ENCODE data around the gene LMO2. TPM values are rescaled to one million over a fixed set of nuclear protein-coding genes. Genes with fewer than 3 reads are reported as not detected.
"Not testable (repeated sequence)": the region's sequence is repeated elsewhere in the genome, so short reads cannot be mapped to it uniquely, and the experiment has no call there.

The LMO2 gene
- polyA plus RNA-seq, 1 donor from 2014 or later: 11.4 TPM

GRCh38 chr11:33924341-33924740, 32.5 kb upstream of the LMO2 start:
- no peaks in the 10 kb centered on the region for H3K36me3 Mint-ChIP-seq
- no peak overlapping the region for H3K4me3 Mint-ChIP-seq
- peaks cover 7 to 12% (median 10%) of the 10 kb centered on the region in 3 donors for H3K4me1 Mint-ChIP-seq

GRCh38 chr11:33923626-33924025, 31.8 kb upstream of the LMO2 start:
- Mint-ChIP-seq H3K4me3 (no peak overlapping the region), H3K27me3 (peaks cover 19% of the 10 kb centered on the region), H3K27ac (no peak overlapping the region), H3K9me3 (peaks cover 0 to 2% (median 0%) of the 10 kb centered on the region in 3 donors), H3K36me3 (no peaks in the 10 kb centered on the region), H3K4me1 (peaks cover 7 to 12% (median 10%) of the 10 kb centered on the region in 3 donors)

More at GRCh38 chr11:33924341-33924740, 32.5 kb upstream of the LMO2 start:
- H3K9me3 Mint-ChIP-seq: peaks cover 0 to 2% (median 0%) of the 10 kb centered on the region in 3 donors
- no peak overlapping the region for H3K27ac Mint-ChIP-seq
- H3K27me3 Mint-ChIP-seq: peaks cover 19% of the 10 kb centered on the region

GRCh38 chr11:33920838-33921613, 29.1 kb upstream of the LMO2 start:
- Mint-ChIP-seq H3K4me3 (peak overlapping the region in 2 of 4 donors; percentile 65 to 74), H3K27ac (no peak overlapping the region), H3K4me1 (peaks cover 7 to 12% (median 10%) of the 10 kb centered on the region in 3 donors), H3K36me3 (peaks cover 5% of the 10 kb centered on the region), H3K27me3 (peaks cover 15% of the 10 kb centered on the region), H3K9me3 (peaks cover 0 to 4% (median 0%) of the 10 kb centered on the region in 3 donors)

- Mint-ChIP-seq H3K9me3 (peaks cover 0 to 4% (median 0%) of the 10 kb centered on the region in 3 donors), H3K27ac (no peak overlapping the region), H3K36me3 (peaks cover 5% of the 10 kb centered on the region), H3K27me3 (peaks cover 13% of the 10 kb centered on the region), H3K4me1 (peaks cover 7 to 12% (median 10%) of the 10 kb centered on the region in 3 donors), H3K4me3 (no peak overlapping the region)
These were observed 27.8 kb upstream of the LMO2 start for GRCh38 chr11:33919645-33920044.

GRCh38 chr11:33917402-33917801, 25.5 kb upstream of the LMO2 start:
- not testable (repeated sequence) for H3K27me3 Mint-ChIP-seq, H3K27ac Mint-ChIP-seq, H3K36me3 Mint-ChIP-seq, H3K4me3 Mint-ChIP-seq, H3K9me3 Mint-ChIP-seq
- H3K4me1 Mint-ChIP-seq: peaks cover 10 to 21% (median 20%) of the 10 kb centered on the region in 3 donors

- peaks cover 2 to 7% (median 6%) of the 10 kb centered on the region in 3 donors for H3K9me3 Mint-ChIP-seq
- H3K36me3 Mint-ChIP-seq: peaks cover 7% of the 10 kb centered on the region
- peaks cover 6% of the 10 kb centered on the region for H3K27me3 Mint-ChIP-seq
- peak overlapping the region in 1 of 3 donors; percentile 45 for H3K27ac Mint-ChIP-seq
- H3K4me3 Mint-ChIP-seq: no peak overlapping the region
- peaks cover 16 to 28% (median 25%) of the 10 kb centered on the region in 3 donors for H3K4me1 Mint-ChIP-seq
These were observed 24.9 kb upstream of the LMO2 start for GRCh38 chr11:33916736-33917135.

GRCh38 chr11:33915526-33915925, 23.6 kb upstream of the LMO2 start:
- no peak overlapping the region for H3K4me3 Mint-ChIP-seq
- peaks cover 2% of the 10 kb centered on the region for H3K27me3 Mint-ChIP-seq
- H3K9me3 Mint-ChIP-seq: peaks cover 2 to 7% (median 6%) of the 10 kb centered on the region in 3 donors
- H3K4me1 Mint-ChIP-seq: peaks cover 13 to 20% (median 18%) of the 10 kb centered on the region in 3 donors
- H3K27ac Mint-ChIP-seq: no peak overlapping the region
- H3K36me3 Mint-ChIP-seq: peaks cover 7% of the 10 kb centered on the region

GRCh38 chr11:33913991-33914390, 22.1 kb upstream of the LMO2 start:
- H3K27ac Mint-ChIP-seq: peak overlapping the region in 1 of 3 donors; percentile 28
- H3K4me1 Mint-ChIP-seq: peaks cover 11 to 20% (median 16%) of the 10 kb centered on the region in 3 donors
- H3K27me3 Mint-ChIP-seq: peaks cover 2% of the 10 kb centered on the region
- H3K4me3 Mint-ChIP-seq: no peak overlapping the region
- H3K9me3 Mint-ChIP-seq: peaks cover 2 to 7% (median 4%) of the 10 kb centered on the region in 3 donors
- H3K36me3 Mint-ChIP-seq: peaks cover 10% of the 10 kb centered on the region

GRCh38 chr11:33912405-33913361, 20.8 kb upstream of the LMO2 start:
- peaks cover 2 to 7% (median 4%) of the 10 kb centered on the region in 3 donors for H3K9me3 Mint-ChIP-seq
- peaks cover 10% of the 10 kb centered on the region for H3K36me3 Mint-ChIP-seq
- peak overlapping the region in 1 of 3 donors; percentile 11 for H3K27ac Mint-ChIP-seq
- H3K4me3 Mint-ChIP-seq: peak overlapping the region in 2 of 4 donors; percentile 6 to 70
- H3K4me1 Mint-ChIP-seq: peaks cover 12 to 21% (median 18%) of the 10 kb centered on the region in 3 donors
- peaks cover 2% of the 10 kb centered on the region for H3K27me3 Mint-ChIP-seq

- peaks cover 2% of the 10 kb centered on the region for H3K27me3 Mint-ChIP-seq
- peaks cover 6% of the 10 kb centered on the region for H3K36me3 Mint-ChIP-seq
- H3K9me3 Mint-ChIP-seq: peaks cover 2 to 7% (median 2%) of the 10 kb centered on the region in 3 donors
- peaks cover 15 to 31% (median 25%) of the 10 kb centered on the region in 3 donors for H3K4me1 Mint-ChIP-seq
- H3K4me3 Mint-ChIP-seq: no peak overlapping the region
- no peak overlapping the region for H3K27ac Mint-ChIP-seq
These were observed 19.1 kb upstream of the LMO2 start for GRCh38 chr11:33910958-33911339.

- peaks cover 6% of the 10 kb centered on the region for H3K36me3 Mint-ChIP-seq
- H3K9me3 Mint-ChIP-seq: peaks cover 2 to 7% (median 2%) of the 10 kb centered on the region in 3 donors
- peaks cover 15 to 31% (median 25%) of the 10 kb centered on the region in 3 donors for H3K4me1 Mint-ChIP-seq
- H3K27me3 Mint-ChIP-seq: peaks cover 2% of the 10 kb centered on the region
- H3K27ac Mint-ChIP-seq: no peak overlapping the region
- no peak overlapping the region for H3K4me3 Mint-ChIP-seq
These were observed 18.6 kb upstream of the LMO2 start for GRCh38 chr11:33910296-33910957.

- H3K4me3 Mint-ChIP-seq: no peak overlapping the region
- peaks cover 2 to 7% (median 2%) of the 10 kb centered on the region in 3 donors for H3K9me3 Mint-ChIP-seq
- H3K27ac Mint-ChIP-seq: no peak overlapping the region
- peaks cover 15 to 31% (median 25%) of the 10 kb centered on the region in 3 donors for H3K4me1 Mint-ChIP-seq
- H3K36me3 Mint-ChIP-seq: peaks cover 6% of the 10 kb centered on the region
- H3K27me3 Mint-ChIP-seq: peaks cover 2% of the 10 kb centered on the region
These were observed 17.7 kb upstream of the LMO2 start for GRCh38 chr11:33909552-33909951.

- peaks cover 2% of the 10 kb centered on the region for H3K27me3 Mint-ChIP-seq
- H3K9me3 Mint-ChIP-seq: peaks cover 0 to 5% (median 0%) of the 10 kb centered on the region in 3 donors
These were observed 17.3 kb upstream of the LMO2 start for GRCh38 chr11:33909150-33909549.

GRCh38 chr11:33907421-33907820, 15.5 kb upstream of the LMO2 start:
- peaks cover 2% of the 10 kb centered on the region for H3K27me3 Mint-ChIP-seq
- peaks cover 13 to 20% (median 17%) of the 10 kb centered on the region in 3 donors for H3K4me1 Mint-ChIP-seq
- H3K27ac Mint-ChIP-seq: no peak overlapping the region
- H3K36me3 Mint-ChIP-seq: peaks cover 4% of the 10 kb centered on the region
- no peaks in the 10 kb centered on the region for H3K9me3 Mint-ChIP-seq
- peak overlapping the region in 2 of 4 donors; percentile 5 to 84 for H3K4me3 Mint-ChIP-seq

More at GRCh38 chr11:33909150-33909549, 17.3 kb upstream of the LMO2 start:
- H3K4me3 Mint-ChIP-seq: no peak overlapping the region
- no peak overlapping the region for H3K27ac Mint-ChIP-seq
- peaks cover 15 to 31% (median 25%) of the 10 kb centered on the region in 3 donors for H3K4me1 Mint-ChIP-seq
- H3K36me3 Mint-ChIP-seq: peaks cover 6% of the 10 kb centered on the region
